Caki2 (cell line): ENCODE data around the gene TAF13. TPM values are rescaled to one million over a fixed set of nuclear protein-coding genes. Genes with fewer than 3 reads are reported as not detected.
"Not testable (repeated sequence)": the region's sequence is repeated elsewhere in the genome, so short reads cannot be mapped to it uniquely, and the experiment has no call there.

Source experiments
- DNase-seq: peaks from one replicate; pipeline ENCODE4 v3.0.0-alpha.2; 2015; ENCODE audit warnings: low read depth
- in situ Hi-C: cut with HindIII; loops from 2 replicates; pipeline ENCODE4 v1.10.0; 2016; ENCODE audit warnings: low sequenced_read_pairs, low pct_unique_long_range_greater_than_20kb, mixed read lengths
- total RNA-seq: library from RNA; depleted of rRNA; stranded (reverse); fragments of >200 nt; shearing (Covaris generic); gene quantifications from 2 replicates; pipeline ENCODE4 v1.2.3, GENCODE V29; 2014; ENCODE audit warnings: low replicate concordance

The TAF13 gene
- total RNA-seq, 1 experiment from 2014 or later, result 8.9 TPM

- in situ Hi-C loops, result no loop called here
- no peak for DNase-seq
Observed at GRCh38 chr1:109060707-109061106, 15.1 kb downstream of the TAF13 start.

GRCh38 chr1:109059026-109059425 is 16.8 kb downstream of the TAF13 start:
- DNase-seq, result no peak
- in situ Hi-C loops, result no loop called here

GRCh38 chr1:109056064-109056463 is 19.7 kb downstream of the TAF13 start:
- in situ Hi-C loops, result no loop called here
- DNase-seq, result no peak

GRCh38 chr1:109052145-109052544 is 23.7 kb downstream of the TAF13 start:
- DNase-seq, in situ Hi-C loops: not testable (repeated sequence)

GRCh38 chr1:109050228-109050995 is 25.4 kb downstream of the TAF13 start:
- DNase-seq, result peak; percentile 74

GRCh38 chr1:109048335-109048734 is 27.5 kb downstream of the TAF13 start:
- no peak for DNase-seq
- in situ Hi-C loops, result no loop called here

More at GRCh38 chr1:109050228-109050995, 25.4 kb downstream of the TAF13 start:
- in situ Hi-C loops, result no loop called here

GRCh38 chr1:109047339-109047738 is 28.5 kb downstream of the TAF13 start:
- DNase-seq, result no peak
- in situ Hi-C loops, result no loop called here

GRCh38 chr1:109046671-109047070 is 29.1 kb downstream of the TAF13 start:
- in situ Hi-C loops, result no loop called here
- no peak for DNase-seq

GRCh38 chr1:109045595-109045994 is 30.2 kb downstream of the TAF13 start:
- DNase-seq, result no peak
- in situ Hi-C loops, result no loop called here

- in situ Hi-C loops, result no loop called here
- peak; percentile 90 for DNase-seq
Observed at GRCh38 chr1:109041621-109042468, 34.0 kb downstream of the TAF13 start, which contains the start of gene WDR47. Gene WDR47 (minus strand): TSS chr1:109042102. CDS start chr1:109023512, 18,590 bp downstream.

GRCh38 chr1:109040989-109041620 is 34.7 kb downstream of the TAF13 start:
- in situ Hi-C loops, result no loop called here
- no peak for DNase-seq

GRCh38 chr1:109040627-109040988 is 35.2 kb downstream of the TAF13 start:
- in situ Hi-C loops, result no loop called here
- DNase-seq, result no peak

GRCh38 chr1:109034382-109034781 is 41.4 kb downstream of the TAF13 start:
- in situ Hi-C loops, result no loop called here
- DNase-seq, result no peak

GRCh38 chr1:109029493-109029892 is 46.3 kb downstream of the TAF13 start:
- DNase-seq, in situ Hi-C loops: not testable (repeated sequence)

- DNase-seq, result no peak
- in situ Hi-C loops, result no loop called here
Observed at GRCh38 chr1:109027841-109028240, 48.0 kb downstream of the TAF13 start.

GRCh38 chr1:109025694-109026093 is 50.1 kb downstream of the TAF13 start:
- in situ Hi-C loops, result no loop called here
- DNase-seq, result no peak

- DNase-seq, result no peak
Observed at GRCh38 chr1:109024646-109025045, 51.2 kb downstream of the TAF13 start.

GRCh38 chr1:109020693-109021257 is 55.0 kb downstream of the TAF13 start:
- DNase-seq, result no peak
- in situ Hi-C loops, result no loop called here

More at GRCh38 chr1:109024646-109025045, 51.2 kb downstream of the TAF13 start:
- in situ Hi-C loops, result no loop called here
